Mesodermal cell (in vitro differentiated cells): ENCODE data around the gene RHO.

ENCODE experiments used
- H3K27ac ChIP-seq: 2 replicates; pipeline ENCODE4 v1.7.0; 2013; ENCODE audit warnings: mild to moderate bottlenecking, low read depth, low read length, moderate library complexity; ENCODE audit not compliant: severe bottlenecking
- H3K36me3 ChIP-seq: 2 replicates; pipeline ENCODE4 v1.7.1; 2013; ENCODE audit warnings: mild to moderate bottlenecking, low read length, moderate library complexity; ENCODE audit not compliant: control insufficient read depth, insufficient read depth
- H3K4me1 ChIP-seq: one replicate; pipeline ENCODE4 v1.7.1; 2013; ENCODE audit warnings: mild to moderate bottlenecking, low read length; ENCODE audit not compliant: insufficient read depth, control insufficient read depth, poor library complexity, severe bottlenecking
- H3K4me3 ChIP-seq: 2 replicates; pipeline ENCODE4 v1.7.0; 2013; ENCODE audit warnings: low read length, control low read depth, mild to moderate bottlenecking; ENCODE audit not compliant: insufficient read depth, poor library complexity, severe bottlenecking; ENCODE audit errors: extremely low read depth
- H3K9me3 ChIP-seq: 2 replicates; pipeline ENCODE4 v1.7.1; 2013; ENCODE audit warnings: mild to moderate bottlenecking, low read length, moderate library complexity; ENCODE audit not compliant: control insufficient read depth
- WGBS, 2 experiments: methylation state at CpG; one replicate each; pipeline ENCODE4 v1.1.5; 2013; ENCODE audit warnings: missing lambda C conversion rate in 2 of 2; ENCODE audit not compliant: insufficient coverage in 2 of 2; 5-methylcytosine and 5-hydroxymethylcytosine counted together

Gene RHO

GRCh38 chr3:129520960-129521359 lies 7.5 kb upstream of the RHO start:
- H3K4me3 ChIP-seq = no peak overlapping the region
- WGBS, 2 experiments = 89 to 93% methylated on average over 3 to 4 of the region's 4 CpGs
- H3K9me3 ChIP-seq = no peaks in the 10 kb centered on the region
- no peaks in the 10 kb centered on the region for H3K4me1 ChIP-seq
- H3K27ac ChIP-seq = no peak overlapping the region
- peaks cover 9% of the 10 kb centered on the region for H3K36me3 ChIP-seq

GRCh38 chr3:129521611-129522010 lies 6.8 kb upstream of the RHO start:
- WGBS, 2 experiments = 66 to 93% methylated on average over 2 to 3 of the region's 8 CpGs
- Histone ChIP-seq H3K4me1 (no peaks in the 10 kb centered on the region), H3K36me3 (peaks cover 4% of the 10 kb centered on the region), H3K27ac (no peak overlapping the region), H3K4me3 (no peak overlapping the region), H3K9me3 (no peaks in the 10 kb centered on the region)

- H3K27ac ChIP-seq = no peak overlapping the region
- H3K4me1 ChIP-seq = no peaks in the 10 kb centered on the region
- WGBS, 2 experiments = 92 to 94% methylated on average over 5 of the region's 5 CpGs
- no peaks in the 10 kb centered on the region for H3K36me3 ChIP-seq
- H3K9me3 ChIP-seq = no peaks in the 10 kb centered on the region
- no peak overlapping the region for H3K4me3 ChIP-seq
Measured at GRCh38 chr3:129522953-129523352, 5.5 kb upstream of the RHO start.

GRCh38 chr3:129524081-129524480 lies 4.4 kb upstream of the RHO start:
- Histone ChIP-seq H3K4me1 (no peaks in the 10 kb centered on the region), H3K27ac (no peak overlapping the region), H3K9me3 (no peaks in the 10 kb centered on the region), H3K36me3 (no peaks in the 10 kb centered on the region), H3K4me3 (no peak overlapping the region)
- 96 to 100% methylated on average over 2 to 3 of the region's 4 CpGs for WGBS, 2 experiments

GRCh38 chr3:129525341-129525968 lies 3.0 kb upstream of the RHO start:
- no peaks in the 10 kb centered on the region for H3K9me3 ChIP-seq
- H3K4me1 ChIP-seq = peaks cover 5% of the 10 kb centered on the region
- H3K36me3 ChIP-seq = no peaks in the 10 kb centered on the region
- H3K27ac ChIP-seq = no peak overlapping the region
- WGBS, 2 experiments = 95 to 98% methylated on average over 5 of the region's 8 CpGs
- H3K4me3 ChIP-seq = no peak overlapping the region

- Histone ChIP-seq H3K4me1 (peaks cover 9% of the 10 kb centered on the region), H3K9me3 (no peaks in the 10 kb centered on the region), H3K4me3 (no peak overlapping the region), H3K27ac (no peak overlapping the region), H3K36me3 (no peaks in the 10 kb centered on the region)
- 90 to 91% methylated on average over 7 to 9 of the region's 12 CpGs for WGBS, 2 experiments
Measured at GRCh38 chr3:129526121-129526900, 2.1 kb upstream of the RHO start.

- no peak overlapping the region for H3K4me3 ChIP-seq
- H3K27ac ChIP-seq = no peak overlapping the region
- WGBS, 2 experiments = 93 to 96% methylated on average over 11 of the region's 11 CpGs
- peaks cover 9% of the 10 kb centered on the region for H3K4me1 ChIP-seq
- no peaks in the 10 kb centered on the region for H3K9me3 ChIP-seq
- no peaks in the 10 kb centered on the region for H3K36me3 ChIP-seq
Measured at GRCh38 chr3:129527262-129527661, 1.2 kb upstream of the RHO start.

- H3K4me3 ChIP-seq = no peak overlapping the region
- no peaks in the 10 kb centered on the region for H3K36me3 ChIP-seq
- H3K9me3 ChIP-seq = no peaks in the 10 kb centered on the region
- 83 to 97% methylated on average over 7 to 8 of the region's 12 CpGs for WGBS, 2 experiments
- no peak overlapping the region for H3K27ac ChIP-seq
- H3K4me1 ChIP-seq = peaks cover 15% of the 10 kb centered on the region
Measured at GRCh38 chr3:129529436-129530210, 1.2 kb downstream of the RHO start.

GRCh38 chr3:129530251-129530791 lies 1.9 kb downstream of the RHO start:
- Histone ChIP-seq H3K4me1 (peaks cover 18% of the 10 kb centered on the region), H3K36me3 (no peaks in the 10 kb centered on the region), H3K9me3 (no peaks in the 10 kb centered on the region), H3K27ac (no peak overlapping the region), H3K4me3 (no peak overlapping the region)
- 8 to 19% methylated on average over 3 to 4 of the region's 6 CpGs for WGBS, 2 experiments

- Histone ChIP-seq H3K9me3 (no peaks in the 10 kb centered on the region), H3K27ac (no peak overlapping the region), H3K4me1 (peaks cover 18% of the 10 kb centered on the region), H3K36me3 (no peaks in the 10 kb centered on the region), H3K4me3 (no peak overlapping the region)
- 96 to 97% methylated on average over 12 to 13 of the region's 13 CpGs for WGBS, 2 experiments
Measured at GRCh38 chr3:129530821-129531220, 2.4 kb downstream of the RHO start.
